DMS 273 (cell line): ENCODE results near the gene NGFR.

Source experiments
- DNase-seq: peaks from one replicate; lab custom pipeline; 2025; ENCODE audit not compliant: unreplicated experiment; lab: John Stamatoyannopoulos, UW

Gene NGFR

DNA sequence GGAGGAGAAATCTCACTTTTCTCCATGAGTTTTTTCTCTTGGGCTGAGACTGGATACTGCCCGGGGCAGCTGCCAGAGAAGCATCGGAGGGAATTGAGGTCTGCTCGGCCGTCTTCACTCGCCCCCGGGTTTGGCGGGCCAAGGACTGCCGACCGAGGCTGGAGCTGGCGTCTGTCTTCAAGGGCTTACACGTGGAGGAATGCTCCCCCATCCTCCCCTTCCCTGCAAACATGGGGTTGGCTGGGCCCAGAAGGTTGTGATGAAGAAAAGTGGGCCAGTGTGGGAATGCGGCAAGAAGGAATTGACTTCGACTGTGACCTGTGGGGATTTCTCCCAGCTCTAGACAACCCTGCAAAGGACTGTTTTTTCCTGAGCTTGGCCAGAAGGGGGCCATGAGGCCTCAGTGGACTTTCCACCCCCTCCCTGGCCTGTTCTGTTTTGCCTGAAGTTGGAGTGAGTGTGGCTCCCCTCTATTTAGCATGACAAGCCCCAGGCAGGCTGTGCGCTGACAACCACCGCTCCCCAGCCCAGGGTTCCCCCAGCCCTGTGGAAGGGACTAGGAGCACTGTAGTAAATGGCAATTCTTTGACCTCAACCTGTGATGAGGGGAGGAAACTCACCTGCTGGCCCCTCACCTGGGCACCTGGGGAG, 19.1 kb downstream of the NGFR start:
- peak; percentile 78 for DNase-seq

DNA sequence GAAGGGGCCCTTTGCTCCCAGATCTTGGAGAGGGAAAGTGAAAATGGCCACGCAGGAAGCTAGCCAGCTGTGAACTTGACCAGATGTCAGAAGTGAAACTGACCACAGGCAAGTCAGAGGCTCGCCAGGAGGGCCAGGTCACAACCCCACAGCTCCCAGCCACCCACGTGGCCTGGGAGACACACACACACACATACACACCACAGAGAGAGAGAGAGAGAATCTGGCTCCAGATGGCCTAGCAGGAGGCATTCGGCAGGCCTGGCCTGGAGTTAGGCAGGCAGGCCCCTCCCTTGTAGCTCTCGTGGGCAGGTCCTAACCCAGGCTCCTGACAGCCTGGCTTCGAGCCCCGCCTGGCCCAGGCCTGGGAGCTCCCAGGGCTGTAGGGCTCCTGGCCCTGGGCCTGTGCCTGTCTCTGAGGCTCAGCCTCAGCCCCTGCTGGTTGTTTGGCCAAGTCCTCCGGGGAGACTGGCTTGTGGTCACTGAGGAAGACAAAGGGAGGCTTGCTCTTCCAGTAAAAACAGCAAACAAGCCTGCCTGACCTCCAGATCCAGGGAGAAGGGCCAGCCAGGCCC, 20.2 kb downstream of the NGFR start:
- peak; percentile 99 for DNase-seq

DNA sequence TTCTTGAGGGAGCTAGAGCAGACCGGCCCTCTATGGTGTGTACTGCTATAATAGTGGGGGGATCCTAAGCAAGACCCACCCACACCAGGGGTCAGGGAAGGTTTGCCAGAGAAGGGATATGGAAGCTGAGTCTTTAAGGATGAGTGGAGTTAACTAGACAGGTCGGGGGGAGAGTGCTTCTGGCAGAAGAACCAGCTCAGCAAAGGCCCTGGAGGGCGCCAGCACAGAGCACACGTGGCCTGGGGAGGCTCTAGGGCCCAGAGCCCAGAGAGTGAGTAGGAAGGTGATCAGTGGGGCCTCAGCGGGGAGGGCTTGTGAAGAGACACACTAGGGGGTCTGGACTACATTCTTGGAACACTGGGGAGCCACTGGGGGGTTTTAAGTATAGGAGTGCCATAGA, 21.1 kb downstream of the NGFR start:
- DNase-seq, result peak; percentile 62

DNA sequence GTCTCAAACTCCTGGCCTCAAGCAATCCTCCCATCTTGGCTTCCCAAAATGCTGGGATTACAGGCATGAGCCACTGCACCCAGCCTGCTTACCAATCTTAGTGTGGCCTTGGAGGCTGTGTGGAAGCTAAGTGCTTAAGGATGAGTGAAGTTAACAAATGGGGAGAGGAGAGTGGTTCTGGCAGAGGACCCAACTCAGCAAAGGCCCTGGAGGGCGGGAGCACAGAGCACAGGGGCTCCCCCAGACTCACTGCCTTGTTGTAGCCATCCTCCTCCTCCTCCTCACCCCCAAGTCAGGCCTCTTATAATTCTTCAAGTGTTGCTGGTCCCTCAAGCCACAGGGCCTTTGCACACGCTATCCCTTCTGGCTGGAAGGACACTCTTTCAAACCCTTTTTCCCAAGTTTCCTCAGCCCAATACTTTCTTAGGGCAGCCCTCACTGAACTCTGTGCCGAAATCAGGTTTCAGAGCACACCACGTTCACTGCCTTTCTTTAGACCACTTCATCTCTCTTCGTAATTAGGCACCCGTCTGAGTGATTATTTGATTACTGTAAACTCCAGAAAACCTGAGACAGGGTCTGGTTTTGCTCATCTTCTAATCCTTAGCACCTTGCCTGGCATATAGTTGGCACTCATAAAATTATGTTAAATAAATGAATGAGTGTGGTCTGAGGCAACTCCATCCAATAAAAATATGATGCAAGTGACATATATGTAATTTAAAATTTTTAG, 23.4 kb downstream of the NGFR start:
- DNase-seq, result no peak

DNA sequence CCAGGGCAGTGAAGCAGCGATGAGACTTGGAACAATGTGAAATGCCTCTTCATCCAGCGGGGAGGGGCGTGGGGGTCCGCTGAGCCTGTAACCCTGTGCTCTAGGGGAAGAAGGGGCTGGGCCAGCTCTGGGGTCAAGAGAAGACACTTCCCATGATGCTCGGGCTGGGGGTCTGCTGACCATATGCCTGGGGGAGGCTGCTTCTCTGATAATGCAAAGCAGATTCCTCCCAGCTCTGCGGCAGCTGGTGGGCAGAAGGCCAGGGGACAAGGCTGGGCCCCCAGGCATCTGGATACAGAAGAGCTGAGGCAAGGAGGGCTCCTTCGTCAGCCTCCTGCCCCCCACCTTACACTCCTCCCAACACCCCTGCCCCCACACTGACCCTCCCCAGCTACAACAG, 24.7 kb downstream of the NGFR start:
- DNase-seq, result peak; percentile 86

DNA sequence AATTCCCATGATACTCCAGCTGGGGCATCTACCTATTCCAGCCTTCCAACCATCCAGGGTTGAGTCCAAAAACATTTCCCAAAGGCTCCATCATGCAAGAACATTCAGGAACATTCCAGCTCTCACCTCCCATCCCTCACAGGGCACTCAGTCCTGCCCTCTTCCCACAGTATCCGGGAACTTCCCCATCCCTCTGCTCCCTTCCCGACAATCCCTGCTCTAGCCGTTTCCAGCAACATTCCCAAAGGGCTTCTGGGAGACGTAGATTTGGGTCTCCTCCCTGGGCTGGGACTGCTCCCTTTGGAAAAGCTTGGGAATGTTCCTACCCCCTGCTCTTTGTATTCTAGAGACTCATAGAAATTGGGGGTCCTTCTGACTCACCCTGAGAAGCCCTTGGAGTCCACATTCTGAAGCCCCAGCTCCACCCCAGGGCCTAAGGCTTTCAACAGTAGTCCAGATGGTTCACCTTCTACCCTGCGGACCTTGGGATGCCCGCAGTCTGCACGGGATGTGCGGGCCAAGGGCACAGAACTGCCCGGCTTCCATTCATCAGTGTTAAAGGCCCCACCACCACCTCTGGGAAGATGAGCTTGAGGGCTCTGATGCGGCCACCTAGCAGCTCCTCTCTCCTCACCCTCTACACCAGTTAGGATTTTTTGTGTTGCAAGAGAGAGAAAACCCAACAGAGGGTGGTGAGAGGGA, 25.4 kb downstream of the NGFR start:
- DNase-seq, result no peak

DNA sequence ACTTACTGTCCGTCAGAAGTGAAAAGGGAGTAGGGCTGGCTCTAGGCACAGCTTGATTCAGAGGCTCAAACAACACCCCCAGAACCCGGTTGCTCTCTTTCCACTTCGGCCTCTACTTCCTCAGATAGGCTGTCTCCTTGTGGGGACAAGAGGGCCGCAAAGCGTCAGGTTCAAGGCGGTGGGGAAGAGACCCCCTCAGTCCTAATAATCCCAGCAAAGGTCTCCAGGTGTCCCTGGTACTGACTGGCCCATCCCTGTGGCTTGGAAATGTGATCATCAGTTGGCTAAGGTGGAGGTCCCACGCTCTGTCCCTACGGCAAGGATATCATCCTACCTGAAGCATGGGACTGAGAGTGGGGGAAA, 26.0 kb downstream of the NGFR start:
- DNase-seq, result no peak

DNA sequence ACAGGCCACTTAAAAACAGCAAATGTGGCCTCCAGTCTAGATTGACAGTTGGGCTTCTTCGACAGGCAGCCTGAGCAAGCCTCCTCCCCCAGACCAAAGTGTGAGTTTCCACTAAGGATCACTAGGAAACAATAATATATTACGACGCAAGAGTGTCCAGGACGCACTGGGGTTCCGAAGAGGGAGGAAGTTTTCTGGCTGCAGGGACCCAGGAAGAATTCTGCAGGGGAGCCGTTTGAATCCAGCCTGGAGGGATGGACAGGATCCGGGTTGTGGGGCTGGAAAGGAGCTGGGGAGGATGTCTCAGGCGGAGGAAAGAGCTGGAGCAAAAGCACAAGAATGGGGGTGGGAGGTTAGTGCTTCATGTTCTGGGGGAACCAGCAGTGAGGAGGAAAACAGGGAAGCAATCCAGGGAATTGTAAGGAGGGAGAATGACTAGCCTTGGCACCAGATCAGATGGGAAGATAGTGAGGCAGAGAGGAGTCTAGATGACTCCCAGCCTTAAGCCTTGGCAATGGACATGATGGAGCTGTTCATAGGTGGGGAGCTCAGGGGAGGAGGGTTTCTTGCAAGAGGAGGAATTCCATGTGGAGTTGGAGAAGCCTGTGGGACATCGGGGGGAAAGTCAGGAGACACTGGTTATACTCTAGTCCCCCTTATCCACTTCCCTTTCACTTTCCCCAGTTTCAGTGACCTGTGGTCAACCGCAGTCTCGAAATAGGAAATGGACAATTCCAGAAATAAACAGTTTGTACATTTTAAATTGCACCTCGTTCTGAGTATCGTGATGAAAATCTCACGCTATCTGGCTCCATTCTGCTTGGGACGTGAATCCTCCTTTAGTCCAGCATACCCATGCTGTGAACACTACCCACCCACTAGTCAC, 26.6 kb downstream of the NGFR start:
- no peak for DNase-seq

DNA sequence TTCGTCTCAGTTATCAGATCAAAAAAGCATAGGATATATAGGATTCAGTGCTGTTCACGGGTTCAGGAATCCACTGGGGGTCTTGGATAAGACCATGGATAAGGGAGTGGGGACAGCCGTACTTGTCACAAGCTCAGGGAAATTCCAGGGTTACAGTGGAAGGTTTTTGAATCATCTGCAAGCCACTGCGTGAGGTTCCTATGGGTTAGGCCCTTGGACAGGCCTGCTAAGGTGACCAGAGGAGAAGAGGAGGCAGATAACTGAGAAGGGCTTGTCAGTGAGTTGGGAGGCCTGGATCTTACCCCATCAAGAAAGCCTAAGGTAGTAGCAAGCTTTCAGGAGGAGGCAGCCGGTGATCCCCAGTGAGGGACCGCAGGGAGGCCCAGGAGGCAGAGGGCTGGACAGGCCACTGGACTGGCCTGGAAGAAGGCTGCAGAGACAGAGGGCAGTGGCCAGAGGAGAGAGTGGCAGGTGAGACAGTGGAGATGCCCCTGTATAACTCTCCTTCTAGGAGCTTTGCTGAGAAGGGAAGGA, 27.3 kb downstream of the NGFR start:
- no peak for DNase-seq

DNA sequence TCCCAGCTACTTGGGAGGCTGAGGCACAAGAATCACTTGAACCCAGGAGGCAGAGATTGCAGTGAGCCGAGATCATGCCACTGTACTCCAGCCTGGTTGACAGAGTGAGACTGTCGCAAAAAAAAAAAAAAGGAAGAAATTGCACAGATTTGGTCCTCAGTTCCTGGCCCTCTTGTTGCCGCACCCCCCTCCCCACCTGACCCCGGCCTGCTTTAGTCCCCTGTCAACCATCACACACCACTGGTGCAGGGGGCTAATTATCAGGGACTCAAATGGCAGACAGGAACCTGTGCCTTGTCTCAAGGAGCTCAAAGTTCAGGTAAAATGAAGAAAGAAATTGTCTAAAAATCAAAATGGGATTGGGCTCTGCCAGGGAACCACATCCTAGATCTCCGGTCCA, 28.1 kb downstream of the NGFR start:
- DNase-seq, result no peak

DNA sequence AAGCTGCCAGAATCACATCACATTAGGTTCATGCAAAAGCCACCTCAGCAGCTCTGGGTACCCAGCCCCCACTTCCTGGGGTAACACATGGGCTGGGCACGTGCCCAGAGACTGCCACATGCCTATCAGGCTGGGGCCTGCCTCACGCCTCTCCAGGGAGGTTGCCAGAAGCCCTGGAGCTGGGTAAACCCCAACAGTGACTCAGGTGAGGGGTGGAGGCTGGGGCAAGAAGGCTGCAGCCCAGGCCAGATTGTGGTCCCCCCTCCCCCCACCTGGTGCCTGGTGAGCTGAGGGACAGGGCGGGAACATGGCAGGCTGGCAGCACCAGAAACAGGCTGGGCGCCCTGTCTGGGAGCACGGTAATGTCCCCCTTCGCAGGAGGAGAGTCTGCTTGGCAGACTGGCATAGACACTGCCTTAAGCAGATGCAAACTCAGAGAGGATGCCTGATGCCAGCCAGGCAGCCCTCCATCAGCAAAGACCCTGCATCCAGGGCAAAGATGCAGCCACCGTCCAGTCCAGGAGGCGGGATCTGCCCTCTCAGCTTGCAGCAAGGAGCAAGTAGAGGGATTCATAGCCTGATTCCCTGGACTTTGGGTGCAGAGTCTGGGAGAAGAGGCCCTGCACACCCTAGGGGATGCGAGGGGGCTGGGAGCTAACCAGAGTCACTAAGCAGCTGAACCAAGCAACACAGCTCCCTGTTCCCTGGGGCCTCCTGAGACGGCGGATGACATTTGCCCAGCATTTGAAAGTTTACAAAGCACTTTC, 28.8 kb downstream of the NGFR start:
- DNase-seq, result peak; percentile 95

DNA sequence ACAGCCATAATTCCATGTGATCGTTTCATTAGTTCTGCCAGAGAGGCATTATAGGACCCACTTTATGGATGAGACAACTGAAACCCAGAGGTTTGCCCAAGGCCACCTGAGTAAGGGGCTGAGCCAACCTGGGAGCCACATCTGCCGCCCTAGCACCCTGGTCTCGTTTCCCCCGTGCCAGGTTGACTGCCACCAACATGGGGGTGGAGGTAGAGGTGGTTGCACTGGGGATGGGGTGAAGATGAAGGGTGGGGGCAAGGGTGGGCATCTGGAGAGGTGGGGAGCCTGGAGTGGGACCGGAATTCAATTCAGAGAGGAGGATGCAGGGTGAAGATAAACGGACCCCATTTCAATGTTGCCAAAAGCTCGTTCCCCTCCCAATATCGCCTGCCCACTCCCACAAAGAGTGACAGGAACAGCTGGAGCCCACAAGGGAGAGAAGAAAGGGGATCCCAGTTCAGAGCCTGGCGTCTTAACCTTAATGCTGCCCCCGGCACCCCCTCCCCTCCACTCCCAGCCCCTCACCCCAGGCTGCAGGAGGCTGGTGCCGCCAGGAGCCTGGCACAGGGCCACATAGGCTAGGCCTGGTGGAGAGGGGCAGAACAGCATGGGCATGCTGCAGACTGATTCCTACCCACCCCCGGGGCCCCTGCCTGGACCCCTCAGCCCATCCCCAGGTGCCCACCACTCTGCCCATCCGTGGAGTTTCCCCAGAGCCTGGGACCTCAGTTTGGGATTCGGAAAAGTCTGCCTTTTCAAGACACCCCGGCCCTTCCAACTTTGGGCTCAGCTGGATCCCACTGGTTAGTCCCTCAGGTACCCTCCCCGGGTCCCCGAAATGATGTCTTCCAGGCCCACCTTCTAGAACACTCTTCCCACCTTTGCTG, 29.6 kb downstream of the NGFR start:
- DNase-seq, result peak; percentile 66

DNA sequence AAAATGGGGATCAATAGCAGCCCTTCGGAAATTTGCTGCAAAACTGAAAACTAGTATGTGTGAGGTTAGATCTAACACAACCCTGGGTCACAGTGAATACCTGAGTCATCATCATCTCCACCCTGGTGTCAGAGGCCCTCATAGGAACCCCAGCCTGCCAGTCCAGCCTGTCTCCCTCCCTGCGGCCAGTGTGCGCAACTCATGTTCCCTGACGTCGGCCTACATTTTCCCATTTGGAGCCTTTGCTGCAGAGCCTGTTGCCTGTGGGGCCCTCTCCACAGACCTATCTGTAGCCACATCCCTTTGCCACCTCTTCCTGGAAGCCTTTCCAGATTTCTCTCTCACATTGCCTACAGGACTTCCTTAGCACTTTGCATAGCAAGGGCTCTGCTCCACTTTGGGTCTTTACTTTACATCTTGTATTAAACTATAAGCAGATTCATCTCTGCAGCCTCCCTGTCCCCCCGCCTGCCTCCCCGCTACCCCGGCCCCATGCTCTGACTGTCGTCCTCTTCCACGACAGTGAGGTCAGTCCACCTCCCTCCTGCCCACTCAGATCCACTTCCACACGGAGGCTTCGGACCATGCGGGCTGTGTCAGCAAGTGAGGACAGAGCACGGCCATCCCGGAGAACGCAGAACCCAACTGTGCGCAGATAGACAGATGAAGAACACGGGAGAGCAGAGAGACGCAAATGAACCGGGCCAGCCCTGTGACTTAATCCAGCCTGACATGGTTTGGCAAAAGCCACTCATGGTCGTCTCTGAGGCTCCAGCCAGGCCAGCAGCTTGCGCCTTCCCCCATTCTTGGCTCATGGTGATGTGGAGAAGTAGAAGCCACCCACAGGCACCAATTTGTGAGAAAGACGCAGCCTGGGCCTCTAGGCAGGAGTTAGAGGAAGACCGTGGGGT, 31.0 kb downstream of the NGFR start:
- no peak for DNase-seq

DNA sequence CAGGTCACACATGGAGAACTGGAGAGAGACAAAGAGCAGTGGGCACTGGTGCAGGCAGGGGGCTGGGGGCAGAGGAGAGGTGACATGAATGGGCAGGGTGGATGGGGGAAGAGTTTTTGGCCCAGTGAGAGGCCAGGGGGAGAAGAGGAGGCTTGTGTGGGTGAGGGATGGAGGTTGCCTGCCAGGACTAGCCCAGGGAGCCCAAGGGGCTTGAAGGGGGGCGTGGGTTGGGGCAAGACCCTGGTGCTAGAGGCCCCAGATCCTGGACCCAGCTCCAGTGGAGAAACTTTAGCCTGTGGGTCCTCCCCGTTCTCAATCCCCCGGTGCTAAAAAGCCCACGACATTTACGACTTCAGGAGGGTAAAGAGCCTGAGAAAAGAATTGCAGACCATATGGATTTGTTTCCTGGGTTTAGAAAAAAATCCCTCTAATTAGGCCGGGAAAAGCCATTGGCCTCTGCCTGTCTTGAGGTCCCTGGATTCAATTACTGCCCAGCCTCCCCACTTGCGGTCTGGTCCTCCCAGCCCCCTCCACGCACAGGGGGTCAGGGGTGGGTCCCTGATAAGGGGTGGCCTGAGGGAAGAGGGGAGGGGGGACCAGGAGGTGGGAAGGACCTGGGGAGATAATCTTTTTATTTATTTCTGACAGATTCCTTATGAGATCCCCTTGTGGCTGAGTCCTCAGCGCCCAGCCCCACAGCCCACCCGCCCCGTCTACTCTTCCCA, 33.0 kb downstream of the NGFR start:
- DNase-seq, result peak; percentile 70

DNA sequence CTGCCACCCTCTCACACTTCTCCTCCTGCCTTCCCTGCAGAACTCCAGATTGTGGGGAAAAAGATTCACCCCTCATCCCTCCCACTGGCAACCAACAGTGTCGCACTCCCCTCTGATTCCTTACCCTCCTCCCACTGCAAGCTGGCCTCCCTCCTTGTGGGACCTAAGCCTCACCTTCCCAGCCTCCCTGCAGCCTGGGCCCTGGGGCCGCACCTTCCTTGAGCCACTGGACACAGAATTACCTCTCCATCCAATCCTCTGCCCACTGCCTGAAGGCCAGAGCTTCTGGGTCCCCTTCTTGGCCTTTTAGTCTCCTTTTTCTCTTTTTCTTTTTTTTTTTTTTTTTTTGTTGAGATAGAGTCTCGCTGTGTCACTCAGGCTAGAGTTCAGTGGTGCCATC, 33.9 kb downstream of the NGFR start:
- no peak for DNase-seq

DNA sequence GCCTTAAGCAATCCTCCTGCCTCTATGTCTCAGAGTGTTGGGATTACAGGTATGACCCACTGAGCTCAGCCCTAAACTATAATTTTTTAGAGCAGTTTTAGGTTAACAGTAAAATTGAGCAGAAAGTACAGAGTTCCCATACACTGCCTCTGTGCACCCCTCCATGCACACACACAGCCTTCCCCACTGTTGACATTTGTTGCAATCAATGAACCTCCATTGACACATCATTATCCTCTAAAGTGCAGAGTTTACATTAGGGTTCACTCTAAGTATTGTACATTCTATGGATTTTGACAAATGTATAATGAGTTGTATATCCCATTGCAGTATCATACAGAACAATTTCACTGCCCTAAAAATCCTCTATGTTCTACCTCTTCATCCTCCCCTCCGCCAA, 35.0 kb downstream of the NGFR start:
- no peak for DNase-seq

DNA sequence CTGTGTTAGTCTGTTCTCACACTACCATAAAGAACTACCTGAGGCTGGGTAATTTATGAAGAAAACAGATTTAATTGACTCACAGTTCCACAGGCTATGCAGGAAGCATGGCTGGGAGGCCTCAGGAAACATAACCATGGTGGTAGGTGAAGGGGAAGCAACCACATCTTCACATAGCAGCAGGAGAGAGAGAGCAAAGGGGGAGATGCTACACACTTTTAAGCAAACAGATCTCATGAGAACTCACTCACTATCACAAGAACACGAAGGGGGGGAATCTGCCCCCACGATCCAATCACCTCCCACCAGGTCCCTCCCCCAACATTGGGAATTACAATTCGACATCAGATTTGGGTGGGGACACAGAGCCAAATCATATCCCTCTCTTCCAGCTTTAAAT, 48.8 kb downstream of the NGFR start:
- DNase-seq, result no peak
